ENCODE results near the gene ARHGDIG.

The ARHGDIG gene

GRCh38 chr16:296806-297510, 16.6 kb downstream of the ARHGDIG start:
- DNase-seq (ENCODE audit: low read depth in 3 of 3) = no peak

DNA sequence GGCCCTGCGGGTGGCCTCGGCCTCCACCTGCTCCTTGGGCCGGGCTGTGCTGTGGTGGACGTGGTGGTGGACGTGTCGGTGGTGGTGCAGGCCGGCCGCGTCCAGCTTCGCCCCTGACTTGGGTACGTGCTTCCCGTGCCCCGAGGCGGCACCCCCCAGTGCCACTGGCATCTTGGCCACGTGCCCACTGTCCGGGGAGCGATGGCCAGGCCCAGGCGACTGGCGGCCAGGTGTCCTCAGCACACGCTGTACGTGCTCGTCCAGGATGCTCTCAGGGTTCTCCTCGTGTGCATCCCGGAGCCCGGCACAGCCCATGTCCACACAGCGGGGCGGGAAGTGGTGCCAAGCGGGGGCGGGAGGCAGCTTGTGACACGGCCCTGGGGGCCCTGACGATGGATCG, 17.4 kb downstream of the ARHGDIG start:
- no peak for DNase-seq (ENCODE audit: low read depth in 3 of 3)

GRCh38 chr16:301235-301634, 20.8 kb downstream of the ARHGDIG start:
- no peak for DNase-seq (ENCODE audit: low read depth in 3 of 3)

GRCh38 chr16:301950-302349, 21.6 kb downstream of the ARHGDIG start:
- DNase-seq (ENCODE audit: low read depth in 3 of 3) = no peak

DNA sequence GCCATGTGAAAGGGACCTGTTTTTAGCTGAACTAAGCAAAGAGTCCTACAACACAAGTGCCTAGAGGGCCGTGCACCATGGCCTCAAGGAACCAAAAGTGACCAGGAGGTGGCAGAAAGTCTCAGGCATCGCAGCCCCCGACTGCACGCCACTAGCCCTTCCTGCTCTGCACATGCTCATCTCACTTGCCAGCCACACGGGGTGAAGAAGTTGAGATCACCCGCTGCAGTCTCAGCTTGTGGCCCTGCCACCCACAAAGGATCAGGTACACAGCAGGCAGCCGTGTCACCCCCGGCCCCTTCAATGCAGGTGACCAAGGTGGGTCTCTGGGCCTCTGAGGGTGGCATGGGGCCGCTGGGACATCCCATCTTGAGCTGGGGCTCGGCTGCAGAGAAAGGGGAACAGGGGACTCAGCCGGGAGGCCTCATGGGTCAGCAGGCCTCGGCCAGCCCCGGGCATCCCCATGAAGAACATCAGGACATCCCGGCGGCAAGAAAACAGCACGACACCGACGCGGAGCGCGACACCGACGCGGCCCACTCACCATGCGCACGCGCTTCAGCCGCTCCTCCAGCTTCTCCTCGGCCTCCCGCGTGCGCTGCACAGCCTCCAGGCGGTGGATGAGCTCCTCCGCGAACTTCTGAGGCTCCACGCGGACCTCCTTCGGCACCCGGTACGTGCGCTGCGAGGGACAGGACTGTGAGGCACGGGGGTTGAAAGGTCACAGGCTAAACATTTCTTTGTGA, 23.5 kb downstream of the ARHGDIG start:
- no peak for DNase-seq (ENCODE audit: low read depth in 3 of 3)

DNA sequence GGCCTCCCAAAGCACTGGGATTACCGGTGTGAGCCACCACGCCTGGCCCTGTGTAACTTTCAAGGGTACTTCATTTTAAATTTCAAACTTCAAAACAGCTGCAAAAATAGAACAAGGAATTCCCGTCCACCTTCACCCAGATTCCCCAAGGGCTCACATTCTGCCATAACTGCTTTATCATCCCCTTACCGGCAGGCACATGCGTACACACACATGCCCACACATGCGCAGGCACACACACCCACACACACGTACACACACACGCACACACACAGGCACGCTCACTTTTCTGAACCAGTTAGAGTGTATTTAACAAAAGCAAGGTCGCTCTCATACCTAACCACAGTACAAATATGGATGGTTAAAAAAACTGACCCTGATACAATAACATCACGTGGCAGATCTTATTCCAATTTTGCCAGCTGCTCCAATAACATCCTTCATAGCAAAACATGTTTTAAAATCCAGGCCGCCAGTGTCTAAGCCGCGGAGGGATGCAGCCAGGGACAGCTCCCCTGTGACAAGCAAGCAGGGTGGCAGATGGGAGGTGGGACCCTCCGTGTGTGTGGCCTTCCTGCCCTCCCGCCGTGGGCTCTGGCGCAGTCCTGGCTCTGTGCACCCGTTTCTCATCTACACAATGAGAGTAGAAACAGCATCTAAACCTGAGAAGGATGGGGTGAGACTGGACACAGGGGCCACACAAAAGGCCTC, 25.7 kb downstream of the ARHGDIG start:
- DNase-seq (ENCODE audit: low read depth in 3 of 3) = no peak

GRCh38 chr16:306911-307370, 26.6 kb downstream of the ARHGDIG start:
- no peak for DNase-seq (ENCODE audit: low read depth in 3 of 3)

- no peak for DNase-seq (ENCODE audit: low read depth in 3 of 3)
Measured at GRCh38 chr16:307691-308312, 27.4 kb downstream of the ARHGDIG start.

DNA sequence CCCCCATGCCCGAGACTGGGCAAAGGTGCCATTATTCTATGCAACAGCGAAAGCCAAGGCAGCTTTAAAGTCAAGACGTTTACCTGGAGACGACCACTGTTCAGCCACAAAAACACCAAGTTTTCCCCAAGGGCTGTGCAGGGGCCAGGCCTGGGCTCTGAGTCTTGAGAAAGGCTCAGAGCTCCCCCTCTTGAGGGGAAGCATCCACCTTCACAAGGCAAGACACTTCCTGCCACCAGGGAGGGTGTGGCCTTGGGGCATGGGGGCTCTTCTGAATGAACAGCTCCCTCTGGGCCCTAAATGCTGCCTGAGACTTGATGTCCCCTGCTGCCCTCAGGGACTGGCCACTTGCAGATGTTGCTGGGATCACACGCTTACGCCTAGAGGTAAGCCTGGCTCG, 29.1 kb downstream of the ARHGDIG start:
- no peak for DNase-seq (ENCODE audit: low read depth in 3 of 3)

DNA sequence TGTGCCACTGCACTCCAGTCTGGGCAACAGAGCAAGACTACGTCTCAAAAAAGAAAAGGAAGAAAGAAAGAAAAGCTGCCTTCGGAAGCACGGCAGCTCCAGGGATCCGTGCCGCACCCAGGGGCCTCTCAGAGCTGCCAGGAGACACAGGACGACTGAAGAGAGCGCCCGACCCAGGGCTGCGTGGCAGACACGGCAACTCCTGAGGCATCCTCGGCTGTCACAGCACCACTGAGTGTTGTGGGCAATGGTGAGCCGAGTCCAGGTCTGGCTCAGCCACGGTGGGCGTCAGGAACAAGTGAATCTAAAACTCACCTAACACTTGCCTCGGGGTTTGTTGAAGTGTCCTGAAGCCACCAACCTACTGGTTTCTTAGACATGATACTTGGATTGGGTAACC, 31.3 kb downstream of the ARHGDIG start:
- no peak for DNase-seq (ENCODE audit: low read depth in 3 of 3)

DNA sequence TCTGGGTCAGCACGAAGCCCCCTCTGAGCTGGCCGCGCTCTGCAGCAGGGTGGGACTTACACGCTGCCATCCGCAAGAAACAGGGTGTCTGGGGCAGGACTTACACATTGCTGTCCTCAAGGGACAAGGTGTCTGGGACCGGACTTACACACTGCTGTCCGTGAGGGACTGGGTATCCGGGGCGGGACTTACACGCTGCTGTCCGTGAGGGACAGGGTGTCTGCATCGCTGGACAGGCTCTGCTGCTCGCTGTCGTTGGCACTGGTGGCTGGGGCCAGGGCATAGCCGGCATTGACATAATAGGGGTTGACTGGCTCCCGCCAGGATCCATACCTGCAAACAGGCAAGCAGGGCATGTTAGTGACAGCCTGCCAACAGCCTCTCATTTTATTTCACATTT, 34.0 kb downstream of the ARHGDIG start:
- no peak for DNase-seq (ENCODE audit: low read depth in 3 of 3)

DNA sequence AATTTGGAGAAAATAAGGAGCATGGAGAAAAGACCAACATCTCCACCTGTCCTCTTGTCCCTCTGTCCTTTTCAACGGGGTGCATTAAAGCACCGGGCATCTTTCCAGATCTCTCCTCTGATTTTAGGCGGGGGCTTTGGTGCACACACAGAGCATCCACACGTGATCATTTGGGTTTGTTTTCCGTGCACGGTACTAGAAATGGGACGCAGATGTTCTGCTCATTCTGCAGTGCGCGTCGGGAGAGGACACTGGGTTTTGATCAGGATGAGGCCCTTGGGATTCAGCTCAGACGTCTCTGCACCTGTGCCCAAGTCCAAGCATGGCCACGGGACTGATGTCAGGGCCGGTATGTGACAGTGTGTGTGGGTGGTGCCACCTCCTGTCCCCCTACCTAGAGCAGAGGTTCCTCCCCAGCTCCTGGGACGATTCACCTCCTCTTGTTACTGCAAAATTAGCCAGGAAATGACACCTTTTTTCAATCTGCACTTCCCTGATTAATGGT, 34.5 kb downstream of the ARHGDIG start:
- DNase-seq (ENCODE audit: low read depth in 3 of 3) = no peak

DNA sequence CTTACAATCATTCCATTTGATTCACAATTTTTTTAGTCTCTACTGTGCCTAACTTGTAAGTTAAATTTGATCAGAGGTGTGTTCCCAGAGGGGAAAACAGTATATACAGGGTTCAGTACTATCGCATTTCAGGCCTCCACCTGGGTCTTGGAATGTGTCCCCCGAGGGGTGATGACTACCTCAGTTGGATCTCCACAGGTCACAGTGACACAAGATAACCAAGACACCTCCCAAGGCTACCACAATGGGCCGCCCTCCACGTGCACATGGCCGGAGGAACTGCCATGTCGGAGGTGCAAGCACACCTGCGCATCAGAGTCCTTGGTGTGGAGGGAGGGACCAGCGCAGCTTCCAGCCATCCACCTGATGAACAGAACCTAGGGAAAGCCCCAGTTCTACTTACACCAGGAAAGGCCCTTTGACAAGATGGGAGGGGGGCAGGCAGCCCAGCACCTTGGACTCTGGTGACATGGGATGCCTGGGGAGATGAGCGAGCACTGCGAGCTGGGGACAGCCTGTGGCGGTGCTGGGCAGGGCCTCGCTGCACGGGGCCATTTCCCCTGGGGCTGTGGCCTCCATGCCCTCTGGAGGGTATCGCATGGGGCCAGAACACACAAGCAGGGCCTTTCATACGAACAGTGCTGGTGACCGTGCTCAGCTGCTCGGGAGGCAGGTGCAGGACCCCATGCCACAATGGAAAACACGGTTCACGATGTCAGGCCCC, 36.5 kb downstream of the ARHGDIG start:
- no peak for DNase-seq (ENCODE audit: low read depth in 3 of 3)

DNA sequence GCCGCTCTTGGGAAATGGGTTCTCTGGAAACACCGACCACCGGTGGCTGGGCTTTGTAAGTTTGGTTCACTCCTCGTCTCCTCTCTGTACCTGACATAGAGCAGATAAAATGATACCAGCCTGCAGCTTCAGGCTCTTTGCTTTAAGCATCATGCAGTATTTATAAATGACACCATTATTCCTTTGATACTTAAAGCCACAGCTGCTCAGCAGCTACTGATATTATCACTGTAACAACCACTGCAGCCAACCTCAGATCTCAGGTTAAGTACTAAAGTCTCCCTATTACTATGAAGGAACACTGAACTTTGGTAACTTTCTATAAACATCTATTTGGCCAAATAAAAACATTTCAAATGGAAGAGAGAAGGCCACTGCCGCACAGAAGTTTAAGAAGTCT, 37.2 kb downstream of the ARHGDIG start:
- no peak for DNase-seq (ENCODE audit: low read depth in 3 of 3)

DNA sequence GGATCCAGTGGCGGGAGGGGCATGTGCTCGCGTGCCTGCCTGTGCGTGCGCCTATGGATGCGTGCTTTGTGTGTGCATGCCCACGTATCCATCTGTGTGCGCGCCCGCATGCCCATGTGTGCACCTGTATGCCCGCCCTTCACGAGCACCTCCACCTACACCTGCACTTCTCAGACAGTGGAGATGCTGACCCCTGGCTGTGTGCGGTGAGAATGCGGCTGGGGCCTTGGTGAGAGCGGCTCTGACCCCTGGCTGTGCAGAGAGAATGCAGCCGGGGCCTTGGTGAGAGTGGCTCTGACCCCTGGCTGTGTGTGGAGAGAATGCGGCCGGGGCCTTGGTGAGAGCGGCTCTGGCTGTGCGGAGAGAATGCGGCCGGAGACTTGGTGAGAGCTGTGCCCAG, 38.2 kb downstream of the ARHGDIG start:
- no peak for DNase-seq (ENCODE audit: low read depth in 3 of 3)

- DNase-seq (ENCODE audit: low read depth in 3 of 3) = no peak
Measured at GRCh38 chr16:320206-320605, 39.8 kb downstream of the ARHGDIG start.

DNA sequence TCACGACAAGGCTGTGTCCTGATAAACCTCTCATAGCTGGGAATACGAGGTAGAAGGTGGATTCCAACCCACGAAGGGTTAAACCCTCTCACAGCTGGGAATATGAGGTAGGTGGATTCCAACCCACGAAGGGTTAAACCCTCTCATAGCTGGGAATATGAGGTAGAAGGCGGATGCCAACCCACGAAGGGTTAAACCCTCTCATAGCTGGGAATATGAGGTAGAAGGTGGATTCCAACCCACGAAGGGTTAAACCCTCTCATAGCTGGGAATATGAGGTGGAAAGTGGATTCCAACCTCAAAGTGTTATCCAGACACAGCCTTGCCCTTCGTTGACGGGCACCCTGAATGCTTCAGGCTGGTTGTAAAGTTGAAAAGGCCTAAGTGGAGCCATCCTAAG, 41.1 kb downstream of the ARHGDIG start:
- no peak for DNase-seq (ENCODE audit: low read depth in 3 of 3)

DNA sequence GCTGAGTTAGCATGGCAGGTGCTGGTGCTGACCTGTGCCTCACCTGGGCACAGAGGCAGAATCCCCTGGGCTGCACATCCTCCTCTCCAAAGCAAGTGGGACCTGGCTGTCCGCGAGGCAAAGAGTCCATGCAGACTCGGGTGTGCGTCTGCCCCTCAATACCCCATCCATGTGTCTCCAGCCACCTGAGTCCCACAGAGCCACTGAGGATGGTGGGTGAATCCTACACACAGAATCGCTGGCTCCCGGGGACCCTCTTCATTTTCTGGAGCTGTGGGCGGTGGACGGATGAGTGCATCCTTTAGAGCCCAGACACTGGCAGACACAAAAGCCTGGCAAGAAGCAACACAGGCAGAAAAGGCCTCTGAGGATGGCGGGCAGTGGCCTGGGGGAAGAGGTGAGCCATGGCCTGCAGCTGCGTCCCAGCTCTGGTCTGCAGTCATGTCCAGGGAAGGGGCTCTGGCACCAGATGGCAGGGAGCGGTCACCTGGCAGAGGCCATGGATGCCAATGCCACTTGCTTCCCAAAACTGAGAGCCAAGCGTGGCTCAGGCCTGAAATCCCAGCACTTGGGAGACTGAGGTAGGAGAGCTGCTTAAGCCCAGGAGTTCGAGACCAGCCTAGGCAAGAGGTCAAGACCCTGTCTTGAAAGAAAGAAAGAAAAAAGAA, 42.2 kb downstream of the ARHGDIG start:
- DNase-seq (ENCODE audit: low read depth in 3 of 3) = no peak

GRCh38 chr16:324201-324450, 43.7 kb downstream of the ARHGDIG start:
- DNase-seq (ENCODE audit: low read depth in 3 of 3) = no peak

DNA sequence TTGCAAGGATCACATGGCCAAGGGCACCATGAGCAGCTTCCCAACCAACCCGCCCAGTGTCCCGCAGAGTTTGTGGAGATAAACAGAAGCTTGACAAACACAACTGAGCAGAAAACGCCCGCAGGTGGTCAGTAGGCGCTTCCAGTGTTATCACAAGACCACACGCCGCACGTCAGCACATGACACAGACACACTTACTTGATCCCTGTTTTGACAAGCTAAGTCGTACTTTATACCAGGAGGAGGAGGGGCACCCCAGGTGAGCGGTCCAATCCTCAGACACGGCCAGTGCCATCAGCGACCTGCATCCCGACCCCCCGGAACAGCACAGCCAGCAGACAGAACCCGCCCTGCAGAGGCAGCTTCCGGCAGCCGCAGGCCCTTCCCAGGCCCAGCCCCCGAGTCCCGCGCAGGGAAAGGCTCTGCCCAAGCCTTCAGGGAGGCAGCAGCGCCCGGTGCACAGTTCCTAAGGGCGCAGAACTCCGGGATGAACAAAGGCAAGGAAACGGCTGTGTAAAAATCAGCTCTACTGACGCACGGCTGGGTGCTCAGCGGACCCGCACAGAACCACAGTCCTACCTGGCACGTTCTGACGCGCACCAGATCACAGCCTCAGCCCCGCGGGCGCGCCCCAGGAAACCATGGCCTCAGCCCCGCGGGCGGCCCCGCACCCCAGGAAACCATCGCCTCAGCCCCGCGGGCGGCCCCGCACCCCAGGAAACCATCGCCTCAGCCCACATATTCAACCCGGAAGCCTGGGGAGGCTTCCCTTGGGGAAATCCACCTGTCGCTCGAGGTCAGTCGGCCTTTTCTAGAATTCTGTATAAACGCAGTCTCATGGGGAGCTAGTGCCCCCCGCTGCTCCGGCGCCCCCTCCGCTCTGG, 44.3 kb downstream of the ARHGDIG start:
- DNase-seq (ENCODE audit: low read depth in 3 of 3) = peak in 1 of 3 donors; percentile 27

Measured in stimulated activated CD4-positive, alpha-beta T cell treated with anti-CD3 and anti-CD28 coated beads, TNF-alpha, amount 100 ng/mL, for 48 hours (primary cell).